ENCODE results near the gene PPP2R5C.

Gene PPP2R5C

DNA sequence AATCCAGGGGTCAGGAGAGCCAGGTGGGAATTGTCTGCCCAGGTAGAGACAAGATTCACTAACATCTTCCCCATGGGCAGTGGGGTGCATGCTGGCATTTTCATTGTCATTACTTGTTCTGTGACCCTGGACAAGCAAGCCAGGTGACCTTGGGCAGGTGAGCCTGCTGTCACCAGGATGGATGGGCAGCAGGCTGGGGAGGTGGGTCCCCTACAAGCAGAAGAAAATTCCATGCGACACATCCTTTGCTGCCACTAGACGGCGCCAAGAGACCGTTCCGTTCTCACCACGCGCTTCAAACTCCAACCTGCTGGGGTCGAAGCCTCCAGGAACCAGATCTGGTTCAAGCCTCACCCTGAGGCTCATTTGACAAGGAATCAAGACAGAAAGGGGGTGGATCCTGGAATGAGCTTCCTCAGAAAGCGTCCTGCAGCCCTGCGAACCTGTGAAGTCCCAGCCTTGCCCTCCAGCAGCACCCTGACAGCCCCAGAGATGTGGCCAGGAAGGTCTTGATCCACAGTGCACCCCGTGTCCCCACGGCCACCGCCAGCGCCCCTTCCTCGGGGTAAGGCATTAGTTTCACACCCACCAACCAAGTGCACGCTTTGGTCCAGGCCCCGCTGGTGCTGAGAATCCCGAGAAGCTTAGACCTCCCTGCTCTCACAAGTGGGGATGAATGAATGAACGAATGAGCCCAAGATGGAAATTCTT lies 199.7 kb downstream of the PPP2R5C start (continued):
- TF ChIP-seq, protein P1, sequence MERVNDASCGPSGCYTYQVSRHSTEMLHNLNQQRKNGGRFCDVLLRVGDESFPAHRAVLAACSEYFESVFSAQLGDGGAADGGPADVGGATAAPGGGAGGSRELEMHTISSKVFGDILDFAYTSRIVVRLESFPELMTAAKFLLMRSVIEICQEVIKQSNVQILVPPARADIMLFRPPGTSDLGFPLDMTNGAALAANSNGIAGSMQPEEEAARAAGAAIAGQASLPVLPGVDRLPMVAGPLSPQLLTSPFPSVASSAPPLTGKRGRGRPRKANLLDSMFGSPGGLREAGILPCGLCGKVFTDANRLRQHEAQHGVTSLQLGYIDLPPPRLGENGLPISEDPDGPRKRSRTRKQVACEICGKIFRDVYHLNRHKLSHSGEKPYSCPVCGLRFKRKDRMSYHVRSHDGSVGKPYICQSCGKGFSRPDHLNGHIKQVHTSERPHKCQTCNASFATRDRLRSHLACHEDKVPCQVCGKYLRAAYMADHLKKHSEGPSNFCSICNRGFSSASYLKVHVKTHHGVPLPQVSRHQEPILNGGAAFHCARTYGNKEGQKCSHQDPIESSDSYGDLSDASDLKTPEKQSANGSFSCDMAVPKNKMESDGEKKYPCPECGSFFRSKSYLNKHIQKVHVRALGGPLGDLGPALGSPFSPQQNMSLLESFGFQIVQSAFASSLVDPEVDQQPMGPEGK (tag by site-specific recombination; IDR thresholded peaks at IDR 0.05): peak; percentile 43
- TF ChIP-seq, protein P2, sequence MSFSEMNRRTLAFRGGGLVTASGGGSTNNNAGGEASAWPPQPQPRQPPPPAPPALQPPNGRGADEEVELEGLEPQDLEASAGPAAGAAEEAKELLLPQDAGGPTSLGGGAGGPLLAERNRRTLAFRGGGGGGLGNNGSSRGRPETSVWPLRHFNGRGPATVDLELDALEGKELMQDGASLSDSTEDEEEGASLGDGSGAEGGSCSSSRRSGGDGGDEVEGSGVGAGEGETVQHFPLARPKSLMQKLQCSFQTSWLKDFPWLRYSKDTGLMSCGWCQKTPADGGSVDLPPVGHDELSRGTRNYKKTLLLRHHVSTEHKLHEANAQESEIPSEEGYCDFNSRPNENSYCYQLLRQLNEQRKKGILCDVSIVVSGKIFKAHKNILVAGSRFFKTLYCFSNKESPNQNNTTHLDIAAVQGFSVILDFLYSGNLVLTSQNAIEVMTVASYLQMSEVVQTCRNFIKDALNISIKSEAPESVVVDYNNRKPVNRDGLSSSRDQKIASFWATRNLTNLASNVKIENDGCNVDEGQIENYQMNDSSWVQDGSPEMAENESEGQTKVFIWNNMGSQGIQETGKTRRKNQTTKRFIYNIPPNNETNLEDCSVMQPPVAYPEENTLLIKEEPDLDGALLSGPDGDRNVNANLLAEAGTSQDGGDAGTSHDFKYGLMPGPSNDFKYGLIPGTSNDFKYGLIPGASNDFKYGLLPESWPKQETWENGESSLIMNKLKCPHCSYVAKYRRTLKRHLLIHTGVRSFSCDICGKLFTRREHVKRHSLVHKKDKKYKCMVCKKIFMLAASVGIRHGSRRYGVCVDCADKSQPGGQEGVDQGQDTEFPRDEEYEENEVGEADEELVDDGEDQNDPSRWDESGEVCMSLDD (tag by site-specific recombination; IDR thresholded peaks at IDR 0.05): peak; percentile 68; the same call in 1 of the 2 replicates
- TF ChIP-seq ZEB2 (tag by site-specific recombination; IDR thresholded peaks at IDR 0.05) (peak; percentile 90), ZIC2 (tag by site-specific recombination; IDR thresholded peaks at IDR 0.05) (0 out of 2 replicates have a peak, but pooled peaks have one; percentile 9), ZBTB17 (tag by site-specific recombination; IDR thresholded peaks at IDR 0.05) (peak; percentile 48; the same call in 1 of the 2 replicates)
- TF ChIP-seq, protein P3, sequence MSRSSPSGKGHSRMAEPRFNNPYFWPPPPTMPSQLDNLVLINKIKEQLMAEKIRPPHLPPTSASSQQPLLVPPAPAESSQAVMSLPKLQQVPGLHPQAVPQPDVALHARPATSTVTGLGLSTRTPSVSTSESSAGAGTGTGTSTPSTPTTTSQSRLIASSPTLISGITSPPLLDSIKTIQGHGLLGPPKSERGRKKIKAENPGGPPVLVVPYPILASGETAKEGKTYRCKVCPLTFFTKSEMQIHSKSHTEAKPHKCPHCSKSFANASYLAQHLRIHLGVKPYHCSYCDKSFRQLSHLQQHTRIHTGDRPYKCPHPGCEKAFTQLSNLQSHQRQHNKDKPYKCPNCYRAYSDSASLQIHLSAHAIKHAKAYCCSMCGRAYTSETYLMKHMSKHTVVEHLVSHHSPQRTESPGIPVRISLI (tag by site-specific recombination; IDR thresholded peaks at IDR 0.05): no peak

DNA sequence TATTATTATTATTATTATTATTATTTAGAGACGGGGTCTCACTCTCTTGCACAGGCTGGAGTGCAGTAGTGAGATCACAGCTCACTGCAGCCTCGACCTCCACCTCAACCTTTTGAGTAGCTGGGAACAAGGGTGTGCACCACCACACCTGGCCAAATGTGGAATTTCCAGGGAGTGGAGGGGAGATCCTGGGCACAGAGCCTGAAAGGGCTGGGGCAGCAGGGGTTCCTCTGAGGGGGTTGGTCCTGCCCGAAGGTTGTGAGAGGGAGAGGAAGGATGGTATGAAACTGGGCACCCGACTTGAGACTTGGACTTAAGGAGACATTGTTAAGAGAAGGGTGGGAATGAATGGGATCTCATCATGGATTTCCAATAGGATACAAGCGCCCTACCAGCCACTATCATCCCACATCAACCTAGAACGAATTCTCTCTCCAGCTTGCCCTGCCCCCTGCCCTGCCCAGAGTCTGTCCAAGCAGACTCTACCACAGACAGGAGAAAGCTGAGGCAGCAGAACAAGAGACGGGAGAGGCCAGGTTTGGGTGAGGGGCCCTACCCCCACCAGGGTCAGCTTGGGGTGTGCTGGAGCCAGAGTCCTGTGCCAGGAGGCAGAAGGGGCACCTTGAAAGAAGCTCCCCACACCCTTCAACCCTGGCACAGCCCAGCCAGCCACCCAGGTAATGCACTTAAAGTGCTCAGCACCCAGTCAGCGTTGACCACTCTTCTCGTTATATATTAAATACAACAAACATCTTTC lies 200.4 kb downstream of the PPP2R5C start:
- ChIA-PET POLR2A (interaction anchor here (1.0 kb wide), 1 partner anchor 14 kb away, joined by 3 read pairs; no protein-coding TSS in a partner anchor), CTCF (interaction anchor here (0.6 to 2.8 kb wide), 37 partner anchors 9 to 554 kb away, joined by 3 to 15 read pairs (median 4); no protein-coding TSS in a partner anchor)
- no peak overlapping the region for H3K4me3 ChIP-seq (ENCODE audit: low read depth, low read length)
- no peak overlapping the region for H3K27ac ChIP-seq (ENCODE audit: extremely low read depth, low read depth, low read length)
- H3K9me3 ChIP-seq (ENCODE audit: control insufficient read depth, insufficient read depth, low read depth, low read length): no peaks in the 10 kb centered on the region
- no peak for TF ChIP-seq ZNF133 (tag by site-specific recombination; IDR thresholded peaks at IDR 0.05)
- TF ChIP-seq, protein P4, sequence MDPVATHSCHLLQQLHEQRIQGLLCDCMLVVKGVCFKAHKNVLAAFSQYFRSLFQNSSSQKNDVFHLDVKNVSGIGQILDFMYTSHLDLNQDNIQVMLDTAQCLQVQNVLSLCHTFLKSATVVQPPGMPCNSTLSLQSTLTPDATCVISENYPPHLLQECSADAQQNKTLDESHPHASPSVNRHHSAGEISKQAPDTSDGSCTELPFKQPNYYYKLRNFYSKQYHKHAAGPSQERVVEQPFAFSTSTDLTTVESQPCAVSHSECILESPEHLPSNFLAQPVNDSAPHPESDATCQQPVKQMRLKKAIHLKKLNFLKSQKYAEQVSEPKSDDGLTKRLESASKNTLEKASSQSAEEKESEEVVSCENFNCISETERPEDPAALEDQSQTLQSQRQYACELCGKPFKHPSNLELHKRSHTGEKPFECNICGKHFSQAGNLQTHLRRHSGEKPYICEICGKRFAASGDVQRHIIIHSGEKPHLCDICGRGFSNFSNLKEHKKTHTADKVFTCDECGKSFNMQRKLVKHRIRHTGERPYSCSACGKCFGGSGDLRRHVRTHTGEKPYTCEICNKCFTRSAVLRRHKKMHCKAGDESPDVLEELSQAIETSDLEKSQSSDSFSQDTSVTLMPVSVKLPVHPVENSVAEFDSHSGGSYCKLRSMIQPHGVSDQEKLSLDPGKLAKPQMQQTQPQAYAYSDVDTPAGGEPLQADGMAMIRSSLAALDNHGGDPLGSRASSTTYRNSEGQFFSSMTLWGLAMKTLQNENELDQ (tag by site-specific recombination; IDR thresholded peaks at IDR 0.05; ENCODE audit: low read depth): no peak
- TF ChIP-seq FEZF1 (tag by site-specific recombination; IDR thresholded peaks at IDR 0.05): no peak
- TF ChIP-seq SP2 (tag by site-specific recombination; IDR thresholded peaks at IDR 0.05): no peak
- TF ChIP-seq KLF1 (tag by site-specific recombination; IDR thresholded peaks at IDR 0.05): no peak
- TF ChIP-seq, protein P5, sequence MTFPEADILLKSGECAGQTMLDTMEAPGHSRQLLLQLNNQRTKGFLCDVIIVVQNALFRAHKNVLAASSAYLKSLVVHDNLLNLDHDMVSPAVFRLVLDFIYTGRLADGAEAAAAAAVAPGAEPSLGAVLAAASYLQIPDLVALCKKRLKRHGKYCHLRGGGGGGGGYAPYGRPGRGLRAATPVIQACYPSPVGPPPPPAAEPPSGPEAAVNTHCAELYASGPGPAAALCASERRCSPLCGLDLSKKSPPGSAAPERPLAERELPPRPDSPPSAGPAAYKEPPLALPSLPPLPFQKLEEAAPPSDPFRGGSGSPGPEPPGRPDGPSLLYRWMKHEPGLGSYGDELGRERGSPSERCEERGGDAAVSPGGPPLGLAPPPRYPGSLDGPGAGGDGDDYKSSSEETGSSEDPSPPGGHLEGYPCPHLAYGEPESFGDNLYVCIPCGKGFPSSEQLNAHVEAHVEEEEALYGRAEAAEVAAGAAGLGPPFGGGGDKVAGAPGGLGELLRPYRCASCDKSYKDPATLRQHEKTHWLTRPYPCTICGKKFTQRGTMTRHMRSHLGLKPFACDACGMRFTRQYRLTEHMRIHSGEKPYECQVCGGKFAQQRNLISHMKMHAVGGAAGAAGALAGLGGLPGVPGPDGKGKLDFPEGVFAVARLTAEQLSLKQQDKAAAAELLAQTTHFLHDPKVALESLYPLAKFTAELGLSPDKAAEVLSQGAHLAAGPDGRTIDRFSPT (tag by site-specific recombination; IDR thresholded peaks at IDR 0.05): no peak
- no peak for TF ChIP-seq GLI4 (tag by site-specific recombination; IDR thresholded peaks at IDR 0.05)
- TF ChIP-seq, protein P6, sequence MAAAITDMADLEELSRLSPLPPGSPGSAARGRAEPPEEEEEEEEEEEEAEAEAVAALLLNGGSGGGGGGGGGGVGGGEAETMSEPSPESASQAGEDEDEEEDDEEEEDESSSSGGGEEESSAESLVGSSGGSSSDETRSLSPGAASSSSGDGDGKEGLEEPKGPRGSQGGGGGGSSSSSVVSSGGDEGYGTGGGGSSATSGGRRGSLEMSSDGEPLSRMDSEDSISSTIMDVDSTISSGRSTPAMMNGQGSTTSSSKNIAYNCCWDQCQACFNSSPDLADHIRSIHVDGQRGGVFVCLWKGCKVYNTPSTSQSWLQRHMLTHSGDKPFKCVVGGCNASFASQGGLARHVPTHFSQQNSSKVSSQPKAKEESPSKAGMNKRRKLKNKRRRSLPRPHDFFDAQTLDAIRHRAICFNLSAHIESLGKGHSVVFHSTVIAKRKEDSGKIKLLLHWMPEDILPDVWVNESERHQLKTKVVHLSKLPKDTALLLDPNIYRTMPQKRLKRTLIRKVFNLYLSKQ (tag by site-specific recombination; IDR thresholded peaks at IDR 0.05; ENCODE audit: borderline replicate concordance): no peak
- no peak for TF ChIP-seq ZBTB17 (tag by site-specific recombination; IDR thresholded peaks at IDR 0.05)
- no peak for TF ChIP-seq EGR2 (tag by site-specific recombination; IDR thresholded peaks at IDR 0.05; ENCODE audit: low read depth)
- no peak for TF ChIP-seq ZNF548 (tag by site-specific recombination; IDR thresholded peaks at IDR 0.05)
- no peak for TF ChIP-seq ZFP37 (tag by site-specific recombination; IDR thresholded peaks at IDR 0.05)
- no peak for TF ChIP-seq ZNF416 (tag by site-specific recombination; IDR thresholded peaks at IDR 0.05)
- no peak for TF ChIP-seq SP3 (tag by site-specific recombination; IDR thresholded peaks at IDR 0.05)
- TF ChIP-seq ZNF404 (tag by site-specific recombination; IDR thresholded peaks at IDR 0.05): no peak
- no peak for TF ChIP-seq ZNF146 (tag by site-specific recombination; IDR thresholded peaks at IDR 0.05)
- no peak for TF ChIP-seq ZNF423 (tag by site-specific recombination; IDR thresholded peaks at IDR 0.05)
- H3K36me3 ChIP-seq (ENCODE audit: control insufficient read depth in 2 of 2, insufficient read depth in 1 of 2, low read length in 2 of 2): no peaks in the 10 kb centered on the region
- H3K4me1 ChIP-seq (ENCODE audit: control insufficient read depth, insufficient read depth, low read length): peaks cover 18% of the 10 kb centered on the region

Measured in HEK293 (cell line).